Esophagus (tissue), 2 donors: ENCODE results near the gene KRT83. TPM values are rescaled to one million over a fixed set of nuclear protein-coding genes. Genes with fewer than 3 reads are reported as not detected.

Source experiments
- H3K27ac ChIP-seq, 2 donors: one replicate each; pipeline ENCODE4 v1.5.1; 2013; ENCODE audit warnings: low read depth in 2 of 2, mild to moderate bottlenecking in 2 of 2, inconsistent platforms in 1 of 2, low read length in 1 of 2, moderate library complexity in 1 of 2
- H3K27me3 ChIP-seq, 2 donors: one replicate each; pipeline ENCODE4 v1.6.1; 2013; ENCODE audit warnings: low read length in 2 of 2, control low read depth in 1 of 2, mild to moderate bottlenecking in 1 of 2; ENCODE audit not compliant: insufficient read depth in 2 of 2, control insufficient read depth in 1 of 2
- H3K36me3 ChIP-seq, 2 donors: one replicate each; pipeline ENCODE4 v1.6.1; 2013; ENCODE audit warnings: low read length in 1 of 2; ENCODE audit not compliant: control insufficient read depth in 2 of 2, insufficient read depth in 2 of 2
- H3K4me1 ChIP-seq, 2 donors: one replicate each; pipeline ENCODE4 v1.6.1; 2013; ENCODE audit warnings: low read length in 1 of 2; ENCODE audit not compliant: control insufficient read depth in 2 of 2, insufficient read depth in 2 of 2
- H3K4me3 ChIP-seq, 2 donors: one replicate each; pipeline ENCODE4 v1.5.1; 2013; ENCODE audit warnings: low read length in 2 of 2, mild to moderate bottlenecking in 2 of 2, low read depth in 1 of 2, moderate library complexity in 1 of 2
- H3K9me3 ChIP-seq, 2 donors: one replicate each; pipeline ENCODE4 v1.6.1; 2013; ENCODE audit warnings: mild to moderate bottlenecking in 2 of 2, low read depth in 1 of 2, low read length in 1 of 2, moderate library complexity in 1 of 2; ENCODE audit not compliant: control insufficient read depth in 2 of 2, insufficient read depth in 1 of 2
- WGBS, 2 donors: extraction: QIAGEN DNeasy Blood & Tissue Kit; methylation state at CpG; one replicate each; pipeline ENCODE4 v1.1.7; 2013; 5-methylcytosine and 5-hydroxymethylcytosine counted together
- polyA plus RNA-seq, 2 donors: library from polyadenylated mRNA; stranded (reverse); fragments of 200-250 nt; gene quantifications; one replicate each; pipeline ENCODE4 v1.2.3, GENCODE V29; 2013
- donor health status: healthy with polysubstance abuse.
- donor health status: Bipolar disorder and iron deficiency.

Gene KRT83
- polyA plus RNA-seq, 2 donors, result not detected

DNA sequence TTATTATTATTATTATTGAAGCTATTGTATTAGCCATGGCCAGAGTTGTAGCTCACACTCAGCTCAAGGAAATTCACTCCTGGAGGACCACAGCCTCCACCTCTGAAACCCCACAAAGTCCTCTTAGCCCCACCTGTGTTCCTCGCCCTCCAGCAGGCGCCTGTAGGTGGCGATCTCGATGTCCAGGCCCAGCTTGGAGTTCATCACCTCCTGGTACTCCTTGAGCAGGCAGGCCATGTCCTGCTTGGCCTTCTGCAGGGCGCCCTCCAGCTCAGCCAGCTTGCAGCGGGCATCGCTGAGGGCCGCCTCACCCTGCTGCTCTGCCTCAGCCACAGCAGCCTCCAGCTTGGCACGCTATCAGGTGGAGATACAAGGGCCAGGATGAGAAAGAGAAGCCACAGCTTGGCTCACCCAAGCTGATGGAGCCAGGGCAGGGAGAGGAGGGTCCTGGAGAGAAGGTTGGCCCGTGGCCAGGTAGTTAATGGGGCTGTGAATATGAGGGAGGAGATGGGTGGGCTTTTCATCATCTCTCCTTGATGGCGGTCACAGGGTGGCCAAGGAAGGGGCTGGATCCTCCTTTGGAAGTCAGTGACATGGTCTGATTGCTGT, 41.0 kb upstream of the KRT83 start:
- 86 to 87% methylated on average over 11 of the region's 11 CpGs for WGBS, 2 donors
- Histone ChIP-seq H3K4me3 (no peak overlapping the region), H3K27me3 (no peaks in the 10 kb centered on the region), H3K27ac (no peak overlapping the region), H3K4me1 (peaks cover 0 to 3% of the 10 kb centered on the region in 2 donors), H3K9me3 (no peaks in the 10 kb centered on the region), H3K36me3 (no peaks in the 10 kb centered on the region)

DNA sequence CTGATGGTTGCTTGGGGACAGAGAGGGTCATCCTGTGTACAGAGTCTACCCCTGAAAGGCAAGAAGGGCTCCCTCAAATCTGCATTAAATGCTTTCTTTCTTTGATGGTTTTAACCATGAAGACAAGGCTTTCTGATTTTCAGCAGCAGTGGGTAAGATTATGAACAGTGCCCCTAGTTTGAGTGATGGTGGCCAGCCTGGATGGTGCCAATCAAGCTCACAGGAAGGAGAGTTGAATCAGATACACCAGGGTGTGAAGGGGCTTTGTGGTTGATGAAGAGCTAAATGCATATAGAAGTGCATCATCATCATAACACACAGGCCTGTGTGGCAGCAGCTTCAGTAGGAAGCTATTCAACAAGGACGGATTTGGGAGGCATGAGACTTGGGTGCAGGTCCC, 40.4 kb upstream of the KRT83 start:
- WGBS, 2 donors, result 96 to 100% methylated on average over 1 of the region's 1 CpG
- Histone ChIP-seq H3K27ac (no peak overlapping the region), H3K4me1 (peaks cover 0 to 3% of the 10 kb centered on the region in 2 donors), H3K4me3 (no peak overlapping the region), H3K36me3 (no peaks in the 10 kb centered on the region), H3K27me3 (no peaks in the 10 kb centered on the region), H3K9me3 (no peaks in the 10 kb centered on the region)

DNA sequence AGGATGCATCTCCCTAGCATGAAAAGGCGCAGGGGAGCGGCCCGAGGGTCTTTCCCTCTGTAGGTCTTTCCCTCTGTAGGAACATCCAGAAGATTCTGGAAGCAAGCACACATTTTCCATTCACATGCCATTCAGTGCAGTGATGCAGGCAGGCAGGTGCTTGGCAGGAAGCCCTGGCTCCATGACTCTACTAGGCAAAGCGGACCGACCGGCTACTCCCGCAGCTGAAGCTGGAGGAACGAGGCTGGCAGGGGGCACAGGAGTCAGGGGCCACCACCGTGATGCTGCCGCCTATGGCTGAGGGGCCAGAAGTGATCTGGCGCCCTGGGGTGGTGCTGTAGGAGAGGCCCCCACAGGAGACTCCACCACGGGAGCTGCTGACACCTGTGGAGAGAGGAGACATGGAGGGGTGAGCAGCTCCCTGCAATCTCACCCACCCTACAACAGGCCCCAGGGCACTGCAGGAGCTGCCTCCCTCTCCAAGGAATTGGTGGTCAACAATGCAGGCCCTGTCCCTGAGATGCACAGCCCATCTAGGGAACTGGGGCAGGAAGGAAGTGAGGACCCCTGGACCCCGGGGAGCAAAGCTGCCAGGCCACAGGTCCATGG, 39.6 kb upstream of the KRT83 start:
- Histone ChIP-seq H3K9me3 (no peaks in the 10 kb centered on the region), H3K36me3 (no peaks in the 10 kb centered on the region), H3K27me3 (no peaks in the 10 kb centered on the region), H3K4me3 (no peak overlapping the region), H3K27ac (no peak overlapping the region), H3K4me1 (peaks cover 0 to 3% of the 10 kb centered on the region in 2 donors)
- 54 to 64% methylated on average over 13 of the region's 13 CpGs for WGBS, 2 donors

DNA sequence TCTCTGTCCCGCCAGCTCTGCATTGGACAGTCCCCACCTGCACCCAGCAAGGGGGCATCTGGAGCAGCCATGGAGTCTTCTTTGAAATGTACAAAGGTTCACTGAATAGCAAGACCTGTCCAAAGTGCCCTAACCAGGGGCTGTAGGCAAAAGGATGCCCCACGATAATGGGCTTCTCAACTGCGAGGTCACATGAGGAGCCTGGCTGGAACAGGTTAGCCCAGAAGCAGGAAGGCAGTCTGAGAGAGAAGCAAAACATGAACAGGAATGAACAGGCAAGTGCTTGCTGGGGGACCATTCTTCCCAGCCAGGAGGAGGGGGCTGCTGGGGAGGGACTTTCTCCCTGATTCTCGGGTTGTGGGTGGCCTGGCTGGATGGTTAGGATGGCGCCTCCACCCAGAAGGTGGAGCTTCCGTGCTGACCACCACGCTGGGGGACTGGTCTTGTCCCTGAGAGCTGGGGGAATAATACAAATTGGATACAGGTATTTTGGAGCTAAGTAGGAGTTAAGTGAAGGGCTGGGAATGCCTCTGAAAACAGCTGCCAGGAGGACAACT, 39.0 kb upstream of the KRT83 start:
- WGBS, 2 donors, result 77 to 88% methylated on average over 7 of the region's 7 CpGs
- no peak overlapping the region for H3K4me3 ChIP-seq

DNA sequence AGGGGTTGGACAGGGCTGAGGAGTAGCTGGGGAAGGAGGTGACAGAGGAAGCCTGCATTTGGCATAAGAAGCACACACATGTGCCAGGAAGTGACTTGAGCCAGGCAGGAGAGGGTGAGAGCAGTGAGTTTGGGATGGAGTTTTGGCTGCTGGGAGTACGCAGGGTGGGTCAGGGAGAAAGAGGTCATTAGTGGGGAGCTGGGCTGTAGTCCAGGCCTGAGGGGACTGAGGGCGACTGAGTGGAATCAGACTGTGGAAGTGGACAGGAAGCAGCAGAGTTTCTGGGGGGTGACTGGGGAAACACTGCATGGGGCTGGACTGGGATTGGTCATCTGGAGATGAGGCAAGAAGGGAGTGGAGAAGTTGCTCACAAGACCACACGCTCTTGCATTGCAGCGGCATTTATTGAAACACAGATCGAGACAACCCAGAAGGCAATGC, 38.4 kb upstream of the KRT83 start:
- Histone ChIP-seq H3K4me3 (no peak overlapping the region), H3K27me3 (no peaks in the 10 kb centered on the region), H3K4me1 (peaks cover 0 to 3% of the 10 kb centered on the region in 2 donors), H3K9me3 (no peaks in the 10 kb centered on the region), H3K36me3 (no peaks in the 10 kb centered on the region), H3K27ac (no peak overlapping the region)
- WGBS, 2 donors, result 79% methylated on average over 5 of the region's 5 CpGs

More for the DNA sequence above, 39.0 kb upstream of the KRT83 start:
- no peak overlapping the region for H3K27ac ChIP-seq
- H3K9me3 ChIP-seq, result no peaks in the 10 kb centered on the region
- no peaks in the 10 kb centered on the region for H3K36me3 ChIP-seq
- peaks cover 0 to 3% of the 10 kb centered on the region in 2 donors for H3K4me1 ChIP-seq
- no peaks in the 10 kb centered on the region for H3K27me3 ChIP-seq

DNA sequence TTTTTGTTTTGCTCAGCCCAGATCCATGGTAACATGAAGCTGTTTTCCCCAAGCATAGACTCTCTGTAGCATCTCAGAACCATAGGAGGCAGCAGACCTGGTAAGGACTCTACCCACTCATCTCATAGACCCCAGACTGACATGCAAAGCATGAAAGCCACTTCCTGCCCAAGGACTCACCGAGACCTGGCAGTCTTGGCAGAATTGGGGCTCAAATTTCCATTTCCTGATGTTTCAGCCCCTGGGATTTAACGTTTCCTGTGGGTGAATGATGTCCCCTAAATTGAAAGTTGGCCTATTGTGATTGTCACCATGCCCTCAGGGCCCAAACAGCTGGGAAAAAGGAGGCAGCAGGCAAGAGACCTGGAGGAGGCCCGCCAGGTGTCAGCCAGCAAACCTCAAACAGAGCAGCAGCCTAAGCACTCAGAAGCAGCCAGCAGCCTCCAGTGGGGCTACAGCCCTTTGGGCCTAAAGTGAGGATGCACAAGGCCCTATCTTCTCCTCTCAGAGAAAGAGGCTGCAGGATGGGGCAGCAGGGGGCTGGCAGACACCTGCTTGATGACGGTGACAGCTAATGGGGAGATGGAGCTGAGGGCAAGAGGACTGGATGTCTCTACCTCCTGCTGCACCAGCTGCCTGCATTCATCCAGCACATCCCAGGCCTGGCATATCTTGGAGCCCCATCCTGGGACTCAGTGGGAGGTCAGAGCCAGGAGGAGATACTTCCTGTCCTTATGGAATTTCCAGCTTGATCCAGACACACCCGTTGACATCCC, 37.6 kb upstream of the KRT83 start:
- Histone ChIP-seq H3K27ac (no peak overlapping the region), H3K4me1 (peaks cover 0 to 3% of the 10 kb centered on the region in 2 donors), H3K9me3 (no peaks in the 10 kb centered on the region), H3K36me3 (no peaks in the 10 kb centered on the region), H3K4me3 (no peak overlapping the region), H3K27me3 (no peaks in the 10 kb centered on the region)
- WGBS, 2 donors, result 73% methylated on average over 5 of the region's 5 CpGs

DNA sequence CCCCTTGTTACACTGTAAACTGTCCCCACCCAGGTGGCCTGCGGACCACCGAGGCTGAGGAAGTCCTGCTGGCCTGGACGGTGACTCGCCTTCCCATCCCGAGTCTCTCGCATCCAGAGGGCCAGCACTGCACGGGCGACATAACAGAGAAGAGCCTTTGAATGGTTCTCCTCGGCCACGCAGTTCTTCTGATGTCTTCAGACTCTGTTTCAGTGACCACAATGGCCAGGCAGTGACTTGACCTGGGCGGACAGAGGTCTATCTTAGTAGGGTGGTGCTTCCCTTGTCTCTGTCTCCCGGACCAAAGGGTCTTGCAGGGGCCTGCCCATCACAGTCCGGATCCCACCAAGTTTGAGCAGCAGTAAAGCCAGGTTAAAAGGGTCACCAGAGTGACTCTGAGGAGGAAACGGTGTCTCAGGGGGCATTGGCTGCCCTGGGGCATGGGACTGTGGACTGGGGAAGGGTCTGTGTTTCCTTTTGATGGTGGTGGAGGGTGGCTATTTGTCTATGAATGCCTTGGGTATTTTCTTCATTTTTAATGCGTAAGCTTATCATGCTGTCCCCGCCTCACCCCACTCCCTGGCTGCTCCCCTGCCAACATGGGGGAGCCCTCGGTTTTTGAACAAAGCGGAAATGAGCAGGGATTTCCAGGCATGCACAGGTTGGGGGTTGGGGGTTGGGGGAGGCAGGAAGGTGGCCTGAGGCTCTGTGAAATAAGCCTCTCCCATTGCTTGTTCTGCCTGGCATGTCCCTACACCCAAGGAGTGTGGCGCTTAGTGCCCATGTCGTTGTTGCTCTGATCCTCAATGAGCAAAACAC, 35.8 kb upstream of the KRT83 start:
- 90 to 91% methylated on average over 18 to 20 of the region's 20 CpGs for WGBS, 2 donors
- no peaks in the 10 kb centered on the region for H3K27me3 ChIP-seq
- no peak overlapping the region for H3K4me3 ChIP-seq

DNA sequence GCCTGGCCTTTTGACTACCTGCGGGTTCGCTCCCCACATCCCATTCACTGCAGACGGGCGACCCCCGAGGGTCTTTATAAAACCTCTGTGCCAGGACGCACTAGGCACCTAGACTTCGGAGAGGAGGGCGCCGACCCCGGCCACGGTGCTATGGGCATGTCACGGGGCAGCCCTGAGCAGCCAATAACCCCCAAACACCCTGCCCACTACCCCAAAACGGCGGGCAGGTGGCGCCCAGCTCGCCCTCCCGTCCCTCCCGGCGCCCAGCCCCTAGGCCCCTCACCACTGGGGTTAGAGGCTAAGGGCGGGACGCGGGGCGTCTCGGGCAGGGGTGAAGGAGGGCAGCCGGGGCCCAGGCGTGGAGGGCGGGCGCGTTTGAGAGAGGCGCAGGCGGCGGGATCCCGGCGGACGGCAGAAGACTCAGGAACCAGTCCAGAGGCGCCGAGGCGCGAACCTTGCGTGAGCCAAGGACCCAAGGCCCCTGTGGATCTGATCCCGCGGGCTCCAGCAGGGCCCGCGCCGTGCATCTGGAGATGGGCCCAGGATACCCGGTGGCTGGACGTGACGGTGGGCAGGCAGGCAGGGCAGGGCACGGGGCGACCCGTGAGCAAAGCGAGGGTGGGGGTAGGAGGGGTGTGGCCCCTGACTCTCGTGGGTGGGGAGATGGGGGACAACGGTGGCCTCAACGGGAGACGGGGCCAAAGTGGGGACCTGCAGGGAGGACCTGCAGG, 35.0 kb upstream of the KRT83 start:
- Histone ChIP-seq H3K36me3 (no peaks in the 10 kb centered on the region), H3K4me1 (peaks cover 0 to 7% of the 10 kb centered on the region in 2 donors), H3K4me3 (no peak overlapping the region), H3K9me3 (no peaks in the 10 kb centered on the region), H3K27ac (no peak overlapping the region), H3K27me3 (no peaks in the 10 kb centered on the region)
- WGBS, 2 donors, result 91 to 92% methylated on average over 56 of the region's 56 CpGs

More for the DNA sequence above, 35.8 kb upstream of the KRT83 start:
- Histone ChIP-seq H3K9me3 (no peaks in the 10 kb centered on the region), H3K4me1 (peaks cover 0 to 7% of the 10 kb centered on the region in 2 donors), H3K27ac (no peak overlapping the region), H3K36me3 (no peaks in the 10 kb centered on the region)
